ENCODE results near the gene ZFYVE28.

- no peak for TF ChIP-seq TCF12 (IDR thresholded peaks at IDR 0.05; ENCODE audit: low read depth)
- TF ChIP-seq MAX (IDR thresholded peaks at IDR 0.05), result peak; percentile 30; the same call in 1 of the 2 replicates
- TF ChIP-seq YY1 (IDR thresholded peaks at IDR 0.05; ENCODE audit: low read depth), result no peak
- no peak for TF ChIP-seq EGR1 (IDR thresholded peaks at IDR 0.05)
- no peak for TF ChIP-seq CEBPB (IDR thresholded peaks at IDR 0.05)
Observed at GRCh38 chr4:2417226-2417764, 1.1 kb downstream of the ZFYVE28 start.
